ENCODE data around the gene CHRNA1.
"Not testable (repeated sequence)": the region's sequence is repeated elsewhere in the genome, so short reads cannot be mapped to it uniquely, and the experiment has no call there.

CHRNA1 gene

GRCh38 chr2:174717916-174718315 is 46.4 kb downstream of the CHRNA1 start:
- DNase-seq, result no peak

- no peak for DNase-seq
Observed at GRCh38 chr2:174717273-174717672, 47.0 kb downstream of the CHRNA1 start.

- DNase-seq, result no peak
Observed at GRCh38 chr2:174716785-174717184, 47.5 kb downstream of the CHRNA1 start.

GRCh38 chr2:174713686-174714085 is 50.6 kb downstream of the CHRNA1 start:
- no peak for DNase-seq

GRCh38 chr2:174711206-174711605 is 53.1 kb downstream of the CHRNA1 start:
- no peak for DNase-seq

- not testable (repeated sequence) for DNase-seq
Observed at GRCh38 chr2:174709416-174710004, 54.8 kb downstream of the CHRNA1 start.

GRCh38 chr2:174708713-174709112 is 55.6 kb downstream of the CHRNA1 start:
- no peak for DNase-seq

GRCh38 chr2:174705321-174705720 is 59.0 kb downstream of the CHRNA1 start:
- DNase-seq, result no peak

- no peak for DNase-seq
Observed at GRCh38 chr2:174704642-174705041, 59.6 kb downstream of the CHRNA1 start.

- no peak for DNase-seq
Observed at GRCh38 chr2:174704061-174704460, 60.2 kb downstream of the CHRNA1 start.

GRCh38 chr2:174703430-174703829 is 60.8 kb downstream of the CHRNA1 start:
- no peak for DNase-seq

- no peak for DNase-seq
Observed at GRCh38 chr2:174702541-174702940, 61.7 kb downstream of the CHRNA1 start.

GRCh38 chr2:174699993-174700766 is 64.1 kb downstream of the CHRNA1 start:
- peak in 2 of 56 donors; percentile 37 to 49 for DNase-seq

Data from amygdala (tissue), 56 donors.